DND-41 (cell line): ENCODE results near the gene NDUFV2.

ENCODE experiments used
- ATAC-seq: fragments of 200-7000 bp; cut with Tn5 transposase; 3 replicates; pipeline ENCODE4 v1.9.1; 2021; ENCODE audit warnings: low read depth; ENCODE audit not compliant: insufficient read depth
- DNase-seq: peaks from one replicate; pipeline ENCODE4 v3.0.0-alpha.2; 2020
- H2AFZ ChIP-seq: 2 replicates; pipeline ENCODE4 v1.6.0; 2012; ENCODE audit warnings: low read depth, low read length
- H3K27ac ChIP-seq: 2 replicates; pipeline ENCODE4 v1.5.1; 2012; ENCODE audit warnings: low read length, inconsistent platforms
- H3K27me3 ChIP-seq: fragments of 200-600 bp; sonication (generic); 2 replicates; pipeline ENCODE4 v1.6.0; 2012; ENCODE audit warnings: low read length, mild to moderate bottlenecking, inconsistent platforms; ENCODE audit not compliant: insufficient read depth, poor library complexity
- H3K36me3 ChIP-seq: 2 replicates; pipeline ENCODE4 v1.5.1; 2012; ENCODE audit warnings: low read length, inconsistent platforms; ENCODE audit not compliant: insufficient read depth
- H3K4me1 ChIP-seq: 2 replicates; pipeline ENCODE4 v1.5.1; 2012; ENCODE audit warnings: mild to moderate bottlenecking, low read length; ENCODE audit not compliant: insufficient read depth
- H3K4me2 ChIP-seq: 2 replicates; pipeline ENCODE4 v1.6.0; 2012; ENCODE audit warnings: mild to moderate bottlenecking, moderate library complexity, low read length, inconsistent platforms; ENCODE audit not compliant: insufficient read depth
- H3K4me3 ChIP-seq, 2 experiments: fragments of 200-600 bp in 1 of 2; shearing (Covaris generic) in 1 of 2; 2 replicates each; pipeline ENCODE4 v1.5.1; 2012 to 2016; ENCODE audit warnings: inconsistent platforms in 2 of 2, low read length in 2 of 2, mild to moderate bottlenecking in 2 of 2, low read depth in 1 of 2, moderate library complexity in 1 of 2
- H3K79me2 ChIP-seq: 2 replicates; pipeline ENCODE4 v1.6.0; 2012; ENCODE audit warnings: low read length, inconsistent platforms; ENCODE audit not compliant: insufficient read depth
- H3K9ac ChIP-seq: 2 replicates; pipeline ENCODE4 v1.6.0; 2012; ENCODE audit warnings: low read depth, mild to moderate bottlenecking, inconsistent platforms, low read length, moderate library complexity
- H3K9me3 ChIP-seq: 2 replicates; pipeline ENCODE4 v1.5.1; 2012; ENCODE audit warnings: low read length, moderate library complexity, mild to moderate bottlenecking, inconsistent platforms; ENCODE audit not compliant: insufficient read depth, severe bottlenecking
- H4K20me1 ChIP-seq: 2 replicates; pipeline ENCODE4 v1.6.0; 2012; ENCODE audit warnings: low read length; ENCODE audit not compliant: insufficient read depth
- EZH2 ChIP-seq: IDR thresholded peaks from 3 replicates; pipeline ENCODE4 v1.6.1; 2012; ENCODE audit warnings: borderline replicate concordance, low read depth, mild to moderate bottlenecking, moderate library complexity, low read length, inconsistent platforms; ENCODE audit not compliant: severe bottlenecking
- TF ChIP-seq, protein P1 (sequence below): IDR thresholded peaks from 2 replicates; pipeline ENCODE4 v1.5.1; 2012; ENCODE audit warnings: borderline replicate concordance, low read length, moderate library complexity, mild to moderate bottlenecking; ENCODE audit not compliant: poor library complexity, severe bottlenecking; ENCODE audit errors: extremely low read depth

NDUFV2 gene

GRCh38 chr18:9108911-9109310 lies 6.4 kb downstream of the NDUFV2 start:
- no peak overlapping the region for H3K27ac ChIP-seq
- peaks cover 50% of the 10 kb centered on the region for H3K4me1 ChIP-seq
- no peaks in the 10 kb centered on the region for H3K9me3 ChIP-seq
- peaks cover 95% of the 10 kb centered on the region for H4K20me1 ChIP-seq
- H3K36me3 ChIP-seq, result peaks cover 72% of the 10 kb centered on the region
- TF ChIP-seq EZH2, result no peak
- TF ChIP-seq, protein P1, sequence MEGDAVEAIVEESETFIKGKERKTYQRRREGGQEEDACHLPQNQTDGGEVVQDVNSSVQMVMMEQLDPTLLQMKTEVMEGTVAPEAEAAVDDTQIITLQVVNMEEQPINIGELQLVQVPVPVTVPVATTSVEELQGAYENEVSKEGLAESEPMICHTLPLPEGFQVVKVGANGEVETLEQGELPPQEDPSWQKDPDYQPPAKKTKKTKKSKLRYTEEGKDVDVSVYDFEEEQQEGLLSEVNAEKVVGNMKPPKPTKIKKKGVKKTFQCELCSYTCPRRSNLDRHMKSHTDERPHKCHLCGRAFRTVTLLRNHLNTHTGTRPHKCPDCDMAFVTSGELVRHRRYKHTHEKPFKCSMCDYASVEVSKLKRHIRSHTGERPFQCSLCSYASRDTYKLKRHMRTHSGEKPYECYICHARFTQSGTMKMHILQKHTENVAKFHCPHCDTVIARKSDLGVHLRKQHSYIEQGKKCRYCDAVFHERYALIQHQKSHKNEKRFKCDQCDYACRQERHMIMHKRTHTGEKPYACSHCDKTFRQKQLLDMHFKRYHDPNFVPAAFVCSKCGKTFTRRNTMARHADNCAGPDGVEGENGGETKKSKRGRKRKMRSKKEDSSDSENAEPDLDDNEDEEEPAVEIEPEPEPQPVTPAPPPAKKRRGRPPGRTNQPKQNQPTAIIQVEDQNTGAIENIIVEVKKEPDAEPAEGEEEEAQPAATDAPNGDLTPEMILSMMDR, result no peak
- H2AFZ ChIP-seq, result no peak overlapping the region
- no peak overlapping the region for H3K4me3 ChIP-seq
- ATAC-seq (no peak), DNase-seq (no peak)
- no peak overlapping the region for H3K9ac ChIP-seq
- peaks cover 100% of the 10 kb centered on the region for H3K79me2 ChIP-seq
- no peak overlapping the region for H3K4me2 ChIP-seq
- H3K27me3 ChIP-seq, result no peaks in the 10 kb centered on the region

DNA sequence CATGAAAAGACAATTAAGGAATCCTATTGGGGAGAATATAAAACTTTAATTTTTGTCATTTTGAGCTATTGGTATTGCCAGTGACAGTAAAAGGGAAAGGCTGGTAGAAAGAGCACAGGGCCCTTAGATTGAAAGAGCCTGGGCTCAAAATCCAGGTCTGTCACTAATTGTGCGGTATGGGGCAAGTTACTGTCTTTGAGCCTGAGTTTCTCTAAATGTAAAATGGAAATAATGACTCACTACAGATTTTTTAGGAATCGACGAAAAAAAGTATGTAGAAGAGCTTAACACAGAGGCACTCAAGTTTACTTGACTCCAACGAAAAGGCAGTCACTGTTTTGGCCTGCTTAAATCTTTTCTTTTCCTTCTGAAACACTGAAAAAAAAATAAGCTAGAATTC lies 7.0 kb downstream of the NDUFV2 start:
- peaks cover 95% of the 10 kb centered on the region for H4K20me1 ChIP-seq
- H3K4me1 ChIP-seq, result peaks cover 44% of the 10 kb centered on the region
- H3K9me3 ChIP-seq, result no peaks in the 10 kb centered on the region
- H3K27me3 ChIP-seq, result no peaks in the 10 kb centered on the region
- no peak overlapping the region for H2AFZ ChIP-seq
- TF ChIP-seq, protein P1, result no peak
- TF ChIP-seq EZH2, result no peak
- no peak overlapping the region for H3K4me2 ChIP-seq
- H3K36me3 ChIP-seq, result peaks cover 69% of the 10 kb centered on the region
- ATAC-seq (no peak), DNase-seq (no peak)
- H3K27ac ChIP-seq, result no peak overlapping the region
- H3K79me2 ChIP-seq, result peaks cover 100% of the 10 kb centered on the region
- H3K4me3 ChIP-seq, result no peak overlapping the region
- no peak overlapping the region for H3K9ac ChIP-seq

- H3K9ac ChIP-seq, result no peak overlapping the region
- DNase-seq (no peak), ATAC-seq (no peak; the same call in 2 of the 3 replicates)
- TF ChIP-seq, protein P1, result no peak
- TF ChIP-seq EZH2, result no peak
- H3K4me2 ChIP-seq, result no peak overlapping the region
- H2AFZ ChIP-seq, result no peak overlapping the region
- no peaks in the 10 kb centered on the region for H3K9me3 ChIP-seq
- no peak overlapping the region for H3K27ac ChIP-seq
- no peaks in the 10 kb centered on the region for H3K27me3 ChIP-seq
- H4K20me1 ChIP-seq, result peaks cover 87% of the 10 kb centered on the region
- no peak overlapping the region for H3K4me3 ChIP-seq
- peaks cover 61% of the 10 kb centered on the region for H3K36me3 ChIP-seq
- 0 out of 2 replicates have a peak, but pooled peaks cover 13% of the 10 kb centered on the region for H3K4me1 ChIP-seq
- peaks cover 100% of the 10 kb centered on the region for H3K79me2 ChIP-seq
Observed at GRCh38 chr18:9113468-9114149, 11.1 kb downstream of the NDUFV2 start.
